GM23338 (cell line): Measurements from ENCODE around the gene KDR. TPM values are rescaled to one million over a fixed set of nuclear protein-coding genes. Genes with fewer than 3 reads are reported as not detected.
A peak's percentile ranks its signal among the peaks of the same experiment; 100 is the strongest.

Experiments
- ATAC-seq: fragments of 200-7000 bp; cut with Tn5 transposase; 3 replicates; pipeline ENCODE4 v1.9.1; 2020
- DNase-seq: peaks from one replicate; pipeline ENCODE4 v3.0.0-alpha.2; 2015; ENCODE audit warnings: low spot score
- H2AFZ ChIP-seq: fragments of 200-600 bp; sonication (generic); 2 replicates; pipeline ENCODE4 v1.8.0; 2016; ENCODE audit warnings: antibody characterized with exemption, mild to moderate bottlenecking, moderate library complexity
- H3F3A ChIP-seq: fragments of 200-600 bp; sonication (generic); replicated peaks from 2 replicates; pipeline ENCODE4 v1.8.0; 2017; ENCODE audit warnings: antibody characterized with exemption, mixed run types, low read depth
- H3K27ac ChIP-seq: fragments of 200-600 bp; sonication (generic); 2 replicates; pipeline ENCODE4 v1.6.1; 2016; ENCODE audit warnings: low read depth
- H3K27me3 ChIP-seq: fragments of 200-600 bp; sonication (generic); 2 replicates; pipeline ENCODE4 v1.8.0; 2016; ENCODE audit warnings: mild to moderate bottlenecking, mixed run types, moderate library complexity; ENCODE audit not compliant: insufficient read depth
- H3K36me3 ChIP-seq: fragments of 200-600 bp; sonication (generic); 2 replicates; pipeline ENCODE4 v1.8.0; 2016; ENCODE audit warnings: mild to moderate bottlenecking; ENCODE audit not compliant: insufficient read depth
- H3K4me1 ChIP-seq: fragments of 200-600 bp; sonication (generic); 2 replicates; pipeline ENCODE4 v1.8.0; 2016; ENCODE audit warnings: mild to moderate bottlenecking, moderate library complexity; ENCODE audit not compliant: insufficient read depth
- H3K4me2 ChIP-seq: fragments of 200-600 bp; sonication (generic); 2 replicates; pipeline ENCODE4 v1.7.1; 2017; ENCODE audit warnings: mixed run types
- H3K4me3 ChIP-seq: fragments of 200-600 bp; sonication (generic); 2 replicates; pipeline ENCODE4 v1.6.1; 2016; ENCODE audit warnings: mixed run types
- H3K79me2 ChIP-seq: fragments of 200-600 bp; sonication (generic); replicated peaks from 2 replicates; pipeline ENCODE4 v1.8.0; 2017; ENCODE audit warnings: mild to moderate bottlenecking; ENCODE audit not compliant: insufficient read depth
- H3K9me2 ChIP-seq: fragments of 200-600 bp; sonication (generic); 2 replicates; pipeline ENCODE4 v1.8.0; 2017; ENCODE audit not compliant: insufficient read depth
- H4K20me1 ChIP-seq: fragments of 200-600 bp; sonication (generic); replicated peaks from 2 replicates; pipeline ENCODE4 v1.8.0; 2017; ENCODE audit warnings: mild to moderate bottlenecking; ENCODE audit not compliant: insufficient read depth
- H3K27ac Mint-ChIP-seq: 2 replicates; pipeline ENCODE4 v1.8.0; 2020; ENCODE audit warnings: inconsistent platforms, mild to moderate bottlenecking, moderate library complexity, mixed read lengths
- H3K27me3 Mint-ChIP-seq: 3 replicates; pipeline ENCODE4 v1.8.0; 2022; ENCODE audit warnings: low read depth, mild to moderate bottlenecking, moderate library complexity, mixed read lengths, inconsistent platforms; ENCODE audit not compliant: insufficient read depth, poor library complexity
- H3K36me3 Mint-ChIP-seq: 3 replicates; pipeline ENCODE4 v1.8.0; 2021; ENCODE audit warnings: low read depth, mild to moderate bottlenecking, inconsistent platforms, moderate library complexity, mixed read lengths
- H3K4me1 Mint-ChIP-seq: 3 replicates; pipeline ENCODE4 v1.8.0; 2020; ENCODE audit warnings: mild to moderate bottlenecking, inconsistent platforms, mixed read lengths
- H3K4me3 Mint-ChIP-seq: 3 replicates; pipeline ENCODE4 v1.8.0; 2021; ENCODE audit warnings: moderate library complexity, mild to moderate bottlenecking, inconsistent platforms, mixed read lengths
- H3K9me3 Mint-ChIP-seq: 3 replicates; pipeline ENCODE4 v1.8.0; 2020; ENCODE audit warnings: moderate library complexity, mild to moderate bottlenecking, inconsistent platforms, mixed read lengths
- CTCF ChIP-seq, 2 experiments: fragments of 200-600 bp in 1 of 2; sonication (generic) in 1 of 2; conservative IDR thresholded peaks; 2 replicates each; pipeline versions ENCODE4 v1.5.1 to v1.6.1; 2016 to 2017; ENCODE audit warnings: antibody characterized with exemption in 2 of 2, low read depth in 2 of 2, mild to moderate bottlenecking in 2 of 2, moderate library complexity in 1 of 2
- ETS1 ChIP-seq: IDR thresholded peaks from 2 replicates; pipeline ENCODE4 v1.6.1; 2016; ENCODE audit warnings: antibody characterized with exemption
- STAT1 ChIP-seq: IDR thresholded peaks from one replicate; pipeline ENCODE4 v1.6.1; 2016; ENCODE audit warnings: antibody characterized with exemption; ENCODE audit not compliant: unreplicated experiment
- ZNF331 ChIP-seq: fragments of 250-450 bp; sonication (Bioruptor Pico); IDR thresholded peaks from 2 replicates; pipeline ENCODE4 v1.5.0; 2020; ENCODE audit warnings: low read depth, mild to moderate bottlenecking, moderate library complexity
- ZNF462 ChIP-seq: fragments of 250-450 bp; sonication (Bioruptor Pico); IDR thresholded peaks from 2 replicates; pipeline ENCODE4 v1.5.0; 2020; ENCODE audit warnings: mild to moderate bottlenecking, moderate library complexity
- polyA plus RNA-seq: library from polyadenylated mRNA; unstranded; fragments of >200 nt; fragmentation: Nextera tagmentation; extraction: Ambion mirVana; gene quantifications from 2 replicates; pipeline ENCODE4 v1.2.1, GENCODE V29; 2016
- total RNA-seq: library from RNA; depleted of rRNA; stranded (reverse); fragments of >200 nt; shearing (Covaris generic); gene quantifications from 2 replicates; pipeline ENCODE4 v1.2.3, GENCODE V29; 2014

Gene KDR
- total and polyA plus RNA-seq, 2 experiments from 2014 or later, result 27.9 to 109 TPM

- TF ChIP-seq ZNF462 (no peak), ZNF331 (CRISPR knock-in tag) (no peak), ETS1 (no peak), STAT1 (no peak)
These were observed 45.1 kb upstream of the KDR start (continued) for GRCh38 chr4:55170462-55170861.

GRCh38 chr4:55169352-55169961, 44.1 kb upstream of the KDR start:
- Mint-ChIP-seq H3K27me3 (no peaks in the 10 kb centered on the region), H3K27ac (no peak overlapping the region), H3K4me3 (no peak overlapping the region), H3K9me3 (peaks cover 21% of the 10 kb centered on the region), H3K36me3 (peaks cover 21% of the 10 kb centered on the region), H3K4me1 (peaks cover 11% of the 10 kb centered on the region)
- Histone ChIP-seq H3K4me3 (no peak overlapping the region), H3K36me3 (no peaks in the 10 kb centered on the region), H2AFZ (peak overlapping the region; percentile 29; the same call in 1 of the 2 replicates), H3K4me2 (no peak overlapping the region), H3F3A (no peaks in the 10 kb centered on the region), H3K27ac (no peak overlapping the region), H3K4me1 (no peaks in the 10 kb centered on the region), H3K9me2 (no peaks in the 10 kb centered on the region), H3K79me2 (no peaks in the 10 kb centered on the region), H3K27me3 (no peaks in the 10 kb centered on the region), H4K20me1 (no peaks in the 10 kb centered on the region)
- TF ChIP-seq ETS1, result no peak
- TF ChIP-seq CTCF (conservative IDR thresholded peaks at IDR 0.05; ENCODE audit: low read depth in 2 of 2), result peak; percentile 22 to 55
- DNase-seq (peak; percentile 59), ATAC-seq (peak; percentile 83)
